ENCODE measurements around the gene RAB18. TPM values are rescaled to one million over a fixed set of nuclear protein-coding genes. Genes with fewer than 3 reads are reported as not detected.

Gene RAB18
- total RNA-seq, 4 donors from 2014 or later = 39.9 to 102 (median 66.4) TPM

- no peak overlapping the region for H3K4me3 ChIP-seq (ENCODE audit: low read depth, poor library complexity, severe bottlenecking)
- intact Hi-C loops (cut with DNase I; ENCODE audit: low total_unique reads) = loop anchor here (5.0 kb wide), 1 partner anchor 239 kb away; no protein-coding TSS in a partner anchor
- no peak for DNase-seq (ENCODE audit: low spot score in 2 of 2)
- no peak for TF ChIP-seq POLR2A (IDR thresholded peaks at IDR 0.05)
- TF ChIP-seq CTCF (IDR thresholded peaks at IDR 0.05) = no peak
- WGBS, 2 donors = 76 to 77% methylated on average over 2 of the region's 2 CpGs
Measured at GRCh38 chr10:27518261-27518660, 14.2 kb downstream of the RAB18 start.

DNA sequence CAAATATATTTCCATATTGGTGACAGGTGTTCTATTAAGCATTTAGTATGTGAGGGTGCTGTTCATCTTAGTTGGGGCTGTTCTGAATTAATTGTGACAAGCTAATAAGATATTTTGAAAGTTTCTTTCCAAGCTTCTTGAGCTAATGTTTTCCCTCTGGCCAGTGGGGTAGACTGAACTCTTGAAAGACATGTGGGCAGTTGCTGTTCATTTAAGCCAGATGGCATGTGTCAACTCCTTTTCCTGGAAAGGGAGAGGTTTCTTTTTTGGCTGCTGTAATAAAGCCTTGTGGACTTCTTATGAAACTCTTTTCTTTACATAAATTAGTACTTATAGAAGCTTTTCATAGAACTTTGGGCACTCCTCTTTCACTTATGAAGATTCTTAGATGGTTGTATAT lies 21.7 kb downstream of the RAB18 start:
- H3K4me3 ChIP-seq (ENCODE audit: low read depth, poor library complexity, severe bottlenecking) = no peak overlapping the region
- intact Hi-C loops (cut with DNase I; ENCODE audit: low total_unique reads) = no loop called here
- DNase-seq (ENCODE audit: low spot score in 2 of 2) = no peak
- no peak for TF ChIP-seq CTCF (IDR thresholded peaks at IDR 0.05)
- TF ChIP-seq POLR2A (IDR thresholded peaks at IDR 0.05) = no peak

- H3K4me3 ChIP-seq (ENCODE audit: low read depth, poor library complexity, severe bottlenecking) = no peak overlapping the region
- TF ChIP-seq CTCF (IDR thresholded peaks at IDR 0.05) (no peak), POLR2A (IDR thresholded peaks at IDR 0.05) (no peak)
- DNase-seq (ENCODE audit: low spot score in 2 of 2) = no peak
- WGBS, 2 donors = 77 to 83% methylated on average over 3 of the region's 3 CpGs
- intact Hi-C loops (cut with DNase I; ENCODE audit: low total_unique reads) = no loop called here
Measured at GRCh38 chr10:27526242-27526641, 22.1 kb downstream of the RAB18 start.

DNA sequence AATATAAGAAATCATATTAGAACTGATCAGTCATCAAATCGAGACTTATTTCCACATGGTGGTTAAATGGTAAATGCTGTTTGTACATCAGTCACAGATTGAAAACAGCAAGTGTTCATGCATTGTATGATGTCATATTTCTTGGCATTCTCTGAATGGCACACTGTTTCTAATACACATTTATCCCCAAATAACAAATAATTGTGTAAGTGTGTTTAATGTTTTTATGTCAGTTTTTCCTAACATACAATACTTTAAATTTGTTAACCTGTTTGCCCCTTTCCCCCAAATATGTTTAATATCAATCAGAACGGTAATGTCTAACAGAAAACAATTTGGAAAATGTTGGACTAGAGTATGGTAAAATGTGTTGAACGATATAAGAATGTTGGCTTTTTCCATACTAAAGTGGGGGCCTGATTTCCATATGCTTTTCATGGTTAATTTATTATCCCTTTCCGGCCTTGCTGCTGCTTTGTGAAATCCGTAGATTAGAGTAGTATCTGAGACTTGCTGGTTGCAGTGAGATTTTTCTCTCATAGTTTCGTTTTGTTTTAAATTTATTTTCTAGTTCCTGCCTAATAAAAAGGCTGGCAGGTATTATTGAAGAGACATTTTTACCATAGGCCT lies 23.7 kb downstream of the RAB18 start:
- intact Hi-C loops (cut with DNase I; ENCODE audit: low total_unique reads) = no loop called here
- no peak for DNase-seq (ENCODE audit: low spot score in 2 of 2)
- H3K4me3 ChIP-seq (ENCODE audit: low read depth, poor library complexity, severe bottlenecking) = no peak overlapping the region
- 80 to 85% methylated on average over 6 of the region's 6 CpGs for WGBS, 2 donors
- TF ChIP-seq CTCF (IDR thresholded peaks at IDR 0.05) = no peak
- no peak for TF ChIP-seq POLR2A (IDR thresholded peaks at IDR 0.05)

DNA sequence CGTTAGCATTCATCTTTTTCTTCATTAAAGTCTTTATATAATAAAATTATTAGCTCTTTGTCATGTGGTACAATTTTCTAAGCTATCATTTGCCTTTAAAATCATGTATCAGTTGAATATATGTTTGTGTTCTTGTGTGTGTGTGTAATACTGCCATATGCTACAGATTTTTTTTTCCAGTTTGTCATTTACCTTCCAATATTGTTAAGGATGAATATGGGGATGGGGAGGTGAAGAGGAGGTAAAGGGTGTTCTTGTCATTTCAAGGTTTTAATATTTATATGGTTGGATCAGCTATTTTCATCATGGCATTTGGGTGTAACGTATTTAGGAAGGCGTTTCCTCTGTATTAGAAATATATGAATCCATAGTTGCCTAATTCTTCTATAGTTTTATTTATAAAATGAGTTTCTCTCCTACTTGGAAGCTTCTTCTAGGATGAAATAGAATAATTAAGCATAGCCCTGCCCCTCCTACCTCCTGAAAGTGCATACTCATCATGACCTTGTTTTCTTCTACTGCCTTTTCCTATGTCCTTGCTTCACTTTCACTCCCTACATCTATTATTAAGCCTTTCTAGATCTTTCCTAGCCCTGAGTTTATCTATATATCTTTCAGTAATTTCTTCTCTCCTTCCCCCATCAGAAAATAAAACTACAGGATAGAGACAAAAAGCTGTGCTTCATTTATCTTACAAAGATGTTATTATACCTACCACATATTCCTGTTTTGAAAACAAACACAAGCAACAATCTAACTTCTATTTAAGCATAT lies 25.1 kb downstream of the RAB18 start:
- no peak overlapping the region for H3K4me3 ChIP-seq (ENCODE audit: low read depth, poor library complexity, severe bottlenecking)
- TF ChIP-seq CTCF (IDR thresholded peaks at IDR 0.05) = no peak
- no peak for DNase-seq (ENCODE audit: low spot score in 2 of 2)
- 91 to 92% methylated on average over 3 of the region's 3 CpGs for WGBS, 2 donors
- intact Hi-C loops (cut with DNase I; ENCODE audit: low total_unique reads) = no loop called here

Data from lower leg skin (tissue), 4 donors.